Measurements from ENCODE around the gene POLDIP3.
"Not testable (repeated sequence)": the region's sequence is repeated elsewhere in the genome, so short reads cannot be mapped to it uniquely, and the experiment has no call there.

The POLDIP3 gene

GRCh38 chr22:42622061-42622710 is 7.5 kb upstream of the POLDIP3 start:
- H3K27ac ChIP-seq, result peak overlapping the region; percentile 66
- no peak for DNase-seq (ENCODE audit: low read depth, low spot score)

GRCh38 chr22:42621505-42622002 is 6.9 kb upstream of the POLDIP3 start:
- no peak for DNase-seq (ENCODE audit: low read depth, low spot score)
- peak overlapping the region; percentile 66 for H3K27ac ChIP-seq

- DNase-seq (ENCODE audit: low read depth, low spot score), result no peak
- H3K27ac ChIP-seq, result peak overlapping the region; percentile 66
These were observed 5.4 kb upstream of the POLDIP3 start for GRCh38 chr22:42620084-42620483.

- H3K27ac ChIP-seq, result no peak overlapping the region
- DNase-seq (ENCODE audit: low read depth, low spot score), result no peak
These were observed 4.8 kb upstream of the POLDIP3 start for GRCh38 chr22:42619261-42620063.

- no peak overlapping the region for H3K27ac ChIP-seq
- no peak for DNase-seq (ENCODE audit: low read depth, low spot score)
These were observed 2.7 kb upstream of the POLDIP3 start for GRCh38 chr22:42617155-42617983.

- H3K27ac ChIP-seq, result peak overlapping the region; percentile 96
- not testable (repeated sequence) for DNase-seq (ENCODE audit: low read depth, low spot score)
These were observed 1.1 kb upstream of the POLDIP3 start for GRCh38 chr22:42615860-42616175.

GRCh38 chr22:42615092-42615859 is 593 bp upstream of the POLDIP3 start:
- DNase-seq (ENCODE audit: low read depth, low spot score), result peak; percentile 99
- H3K27ac ChIP-seq, result peak overlapping the region; percentile 96

GRCh38 chr22:42613872-42614301 is 796 bp downstream of the POLDIP3 start:
- peak overlapping the region; percentile 96 for H3K27ac ChIP-seq
- no peak for DNase-seq (ENCODE audit: low read depth, low spot score)

GRCh38 chr22:42612336-42612735 is 2.3 kb downstream of the POLDIP3 start:
- DNase-seq (ENCODE audit: low read depth, low spot score), result no peak

GRCh38 chr22:42611051-42611450 is 3.6 kb downstream of the POLDIP3 start:
- DNase-seq (ENCODE audit: low read depth, low spot score), result no peak
- no peak overlapping the region for H3K27ac ChIP-seq

More at GRCh38 chr22:42612336-42612735, 2.3 kb downstream of the POLDIP3 start:
- no peak overlapping the region for H3K27ac ChIP-seq

- H3K27ac ChIP-seq, result peak overlapping the region; percentile 77
- no peak for DNase-seq (ENCODE audit: low read depth, low spot score)
These were observed 4.5 kb downstream of the POLDIP3 start for GRCh38 chr22:42610186-42610585.

- peak overlapping the region; percentile 77 for H3K27ac ChIP-seq
- DNase-seq (ENCODE audit: low read depth, low spot score), result no peak
These were observed 5.8 kb downstream of the POLDIP3 start for GRCh38 chr22:42608823-42609361.

GRCh38 chr22:42608136-42608822 is 6.4 kb downstream of the POLDIP3 start:
- no peak for DNase-seq (ENCODE audit: low read depth, low spot score)
- H3K27ac ChIP-seq, result peak overlapping the region; percentile 77

GRCh38 chr22:42607641-42608040 is 7.0 kb downstream of the POLDIP3 start:
- not testable (repeated sequence) for H3K27ac ChIP-seq; DNase-seq (ENCODE audit: low read depth, low spot score)

- no peak overlapping the region for H3K27ac ChIP-seq
- DNase-seq (ENCODE audit: low read depth, low spot score), result no peak
These were observed 10.3 kb downstream of the POLDIP3 start for GRCh38 chr22:42604403-42604802.

- H3K27ac ChIP-seq, result no peak overlapping the region
- no peak for DNase-seq (ENCODE audit: low read depth, low spot score)
These were observed 11.3 kb downstream of the POLDIP3 start for GRCh38 chr22:42603427-42603826.

GRCh38 chr22:42602470-42602869 is 12.2 kb downstream of the POLDIP3 start:
- no peak overlapping the region for H3K27ac ChIP-seq
- DNase-seq (ENCODE audit: low read depth, low spot score), result no peak

- no peak overlapping the region for H3K27ac ChIP-seq
- no peak for DNase-seq (ENCODE audit: low read depth, low spot score)
These were observed 12.7 kb downstream of the POLDIP3 start for GRCh38 chr22:42601879-42602465.
